Nucleus accumbens (tissue), 56 donors: Measurements from ENCODE around the gene UBE2G2.
A peak's percentile ranks its signal among the peaks of the same experiment; 100 is the strongest.

Experiments used
- DNase-seq, 56 donors: peaks; one replicate each; lab custom pipeline; 2025; lab: John Stamatoyannopoulos, UW

The UBE2G2 gene

GRCh38 chr21:44801468-44802395 is at the start of gene UBE2G2:
UBE2G2 (minus strand) TSS chr21:44801820; CDS start chr21:44801748, 72 bp downstream.
- DNase-seq: peak in 54 of 56 donors; percentile 31 to 86 (median 71)

DNA sequence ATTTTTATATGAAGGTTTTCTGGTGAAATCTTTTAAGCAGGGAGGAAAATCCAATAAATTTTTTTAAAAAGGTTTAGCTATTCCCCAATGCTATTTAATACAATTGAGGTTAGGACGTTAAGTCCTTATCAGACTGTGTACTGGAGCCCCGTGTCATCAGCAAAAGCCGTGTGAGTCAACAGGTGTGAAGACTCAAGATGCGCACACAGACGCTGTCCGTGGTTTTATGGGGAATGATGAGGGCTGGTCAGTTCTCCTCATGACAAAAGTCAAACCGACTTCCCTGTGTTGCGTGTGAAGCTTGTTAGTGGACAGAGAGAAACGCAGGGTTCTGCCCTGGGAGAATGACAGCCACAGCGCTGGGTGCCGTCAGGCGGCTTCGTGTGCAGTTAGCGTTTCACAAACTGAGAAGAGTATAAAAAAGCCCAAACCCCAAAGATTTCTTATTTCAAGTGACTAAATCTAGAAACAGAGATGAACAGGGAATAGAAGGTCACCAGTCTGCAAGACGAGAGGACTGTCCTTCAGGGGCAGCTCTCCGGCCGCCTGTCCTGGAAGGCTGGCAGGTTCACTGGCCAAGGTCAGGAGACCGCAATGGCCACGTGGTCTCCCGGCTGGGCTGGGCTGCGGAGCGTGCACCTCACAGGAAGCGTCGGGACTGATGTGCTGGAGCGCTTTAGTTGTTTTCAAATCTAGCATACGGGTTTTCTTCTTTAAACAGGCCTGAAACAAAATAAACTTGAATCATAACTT is 49.5 kb upstream of the UBE2G2 start:
- DNase-seq: no peak

DNA sequence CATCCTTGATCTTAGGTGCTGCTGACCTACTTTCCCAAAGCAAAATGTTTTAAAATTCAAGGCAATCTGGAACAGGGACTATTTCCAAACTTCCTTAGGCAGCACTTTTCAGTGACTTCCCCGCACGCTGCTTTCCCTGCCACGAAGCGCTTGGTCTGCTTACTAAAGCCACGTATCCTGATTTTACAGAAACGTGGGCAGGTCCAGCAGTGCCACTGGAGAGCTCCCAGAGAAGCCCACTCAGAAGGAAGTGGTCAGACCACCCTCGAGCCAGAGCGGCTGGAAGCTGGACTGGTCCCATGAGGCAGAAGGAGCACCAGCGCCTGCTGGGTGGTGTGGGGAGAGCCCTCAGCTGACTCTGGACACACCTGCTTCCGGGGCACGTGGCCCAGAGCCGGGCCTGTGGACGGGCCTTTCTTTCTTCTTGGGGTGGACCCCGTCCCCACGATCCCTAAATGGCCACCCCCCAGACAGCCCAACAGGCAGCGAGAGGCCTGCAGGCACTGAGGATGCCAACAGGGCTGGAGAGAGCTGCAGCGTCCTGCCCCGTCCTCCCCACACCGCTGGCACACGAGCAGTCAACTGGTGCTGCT is 48.7 kb upstream of the UBE2G2 start:
- no peak for DNase-seq

- no peak for DNase-seq
Measured at GRCh38 chr21:44849616-44850130, 48.1 kb upstream of the UBE2G2 start.

DNA sequence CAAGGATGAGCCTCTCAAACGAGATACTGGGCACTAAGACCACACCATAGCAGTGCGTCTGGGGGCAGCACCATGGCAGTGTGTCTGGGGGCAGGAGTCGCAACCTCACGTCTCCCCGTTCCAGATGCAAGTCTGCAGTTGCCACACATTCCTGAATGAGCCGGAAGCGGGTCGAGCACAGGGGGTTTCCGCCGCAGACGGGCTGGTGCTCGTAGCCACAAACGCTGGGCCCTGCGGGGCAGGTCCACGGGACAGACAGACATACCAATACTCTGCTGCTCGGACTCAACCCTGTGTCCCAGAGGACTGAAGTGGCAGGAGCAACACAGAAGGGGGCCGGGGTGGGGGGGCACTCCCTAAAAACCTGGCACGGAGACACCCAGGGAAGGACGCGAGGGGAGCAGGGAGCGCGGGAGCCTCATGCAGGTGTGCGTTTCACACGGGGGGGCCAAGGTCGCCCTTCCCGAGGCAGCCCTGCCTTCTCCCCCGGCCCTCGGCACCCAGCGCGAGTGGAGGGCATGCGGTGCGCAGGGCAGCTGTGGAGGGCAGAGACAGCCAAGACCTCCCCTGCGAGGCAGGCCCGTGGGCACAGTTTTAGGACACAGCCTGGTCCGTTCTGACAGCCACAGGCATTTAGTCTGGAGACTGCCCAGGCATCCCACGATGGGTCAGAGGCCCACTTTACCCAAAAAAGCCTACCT is 47.4 kb upstream of the UBE2G2 start:
- DNase-seq: no peak

DNA sequence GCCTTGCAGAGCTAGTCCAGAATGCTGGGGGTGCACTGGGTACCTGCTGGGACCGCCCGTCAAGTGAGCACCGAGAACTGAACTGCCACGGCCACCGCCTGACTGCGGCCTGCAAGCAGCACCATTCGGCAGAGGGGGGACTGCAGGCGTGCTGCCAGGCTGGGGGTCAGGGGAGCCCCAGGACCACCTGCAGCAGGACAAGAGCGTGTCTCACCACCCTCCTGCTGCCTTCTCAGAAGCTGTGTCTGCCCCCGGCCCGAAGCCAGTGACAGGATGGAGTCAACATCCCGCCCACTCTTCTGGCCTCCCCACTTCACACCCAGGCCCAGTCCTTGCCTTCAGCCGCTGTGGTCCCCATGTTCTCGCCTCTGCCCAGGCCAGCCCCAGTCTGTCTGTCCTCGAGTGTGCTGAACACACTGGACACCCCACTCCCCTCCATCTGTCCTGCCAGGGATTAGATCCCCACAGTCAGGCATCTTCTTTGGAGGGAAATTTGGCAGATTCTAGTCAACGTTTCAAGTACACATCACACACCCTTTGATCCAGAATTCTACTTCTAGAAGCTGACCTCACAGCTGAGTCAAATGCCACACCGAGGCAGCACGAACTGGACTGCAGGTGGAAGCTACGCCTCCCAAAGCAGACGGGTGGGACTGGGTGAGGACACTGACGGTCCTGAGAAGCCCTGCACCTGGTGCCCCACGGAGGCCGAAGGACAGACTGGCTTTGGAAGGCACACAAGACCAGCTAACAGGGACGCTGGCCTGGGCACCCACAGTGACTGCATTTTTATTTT is 45.8 kb upstream of the UBE2G2 start:
- no peak for DNase-seq

DNA sequence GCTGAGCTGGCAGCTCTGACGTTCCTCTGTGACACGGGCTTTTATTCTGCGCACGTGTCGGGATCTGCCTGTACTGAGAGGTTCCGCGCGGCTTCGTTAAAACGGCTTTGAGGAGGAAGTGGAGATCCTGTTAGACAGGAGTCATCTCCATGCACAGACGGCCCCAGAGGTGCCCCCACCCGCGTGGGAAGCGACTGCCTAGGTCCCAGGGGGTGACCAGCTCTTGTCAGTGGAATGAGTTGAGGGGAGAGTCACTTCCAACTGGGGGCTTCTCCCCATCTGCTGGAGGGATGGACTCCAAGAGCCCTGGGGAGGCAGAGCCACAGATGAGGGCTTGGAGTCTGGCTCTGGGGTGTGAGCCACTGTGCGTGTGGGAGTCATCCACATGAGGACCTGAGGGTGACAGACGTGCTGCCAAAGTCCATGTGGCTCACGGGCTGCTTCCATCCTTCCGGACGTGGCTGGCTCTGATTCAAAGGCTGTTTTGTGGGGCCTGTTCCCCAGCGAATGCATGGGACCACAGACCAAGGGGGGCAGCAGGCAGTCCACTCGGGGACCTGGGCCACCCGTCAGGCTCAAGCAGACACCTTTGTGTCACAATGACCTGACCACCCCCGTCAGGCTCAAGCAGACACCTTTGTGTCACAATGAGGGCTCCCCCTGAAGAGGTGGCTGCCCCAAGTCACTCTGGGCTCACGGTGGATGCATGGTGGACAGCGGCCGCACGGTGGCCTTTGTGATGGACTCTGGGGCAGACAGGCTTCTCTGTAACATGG is 45.1 kb upstream of the UBE2G2 start:
- DNase-seq: peak in 18 of 56 donors; percentile 4 to 57 (median 29)

- no peak for DNase-seq
Measured at GRCh38 chr21:44846224-44846484, 44.5 kb upstream of the UBE2G2 start.

DNA sequence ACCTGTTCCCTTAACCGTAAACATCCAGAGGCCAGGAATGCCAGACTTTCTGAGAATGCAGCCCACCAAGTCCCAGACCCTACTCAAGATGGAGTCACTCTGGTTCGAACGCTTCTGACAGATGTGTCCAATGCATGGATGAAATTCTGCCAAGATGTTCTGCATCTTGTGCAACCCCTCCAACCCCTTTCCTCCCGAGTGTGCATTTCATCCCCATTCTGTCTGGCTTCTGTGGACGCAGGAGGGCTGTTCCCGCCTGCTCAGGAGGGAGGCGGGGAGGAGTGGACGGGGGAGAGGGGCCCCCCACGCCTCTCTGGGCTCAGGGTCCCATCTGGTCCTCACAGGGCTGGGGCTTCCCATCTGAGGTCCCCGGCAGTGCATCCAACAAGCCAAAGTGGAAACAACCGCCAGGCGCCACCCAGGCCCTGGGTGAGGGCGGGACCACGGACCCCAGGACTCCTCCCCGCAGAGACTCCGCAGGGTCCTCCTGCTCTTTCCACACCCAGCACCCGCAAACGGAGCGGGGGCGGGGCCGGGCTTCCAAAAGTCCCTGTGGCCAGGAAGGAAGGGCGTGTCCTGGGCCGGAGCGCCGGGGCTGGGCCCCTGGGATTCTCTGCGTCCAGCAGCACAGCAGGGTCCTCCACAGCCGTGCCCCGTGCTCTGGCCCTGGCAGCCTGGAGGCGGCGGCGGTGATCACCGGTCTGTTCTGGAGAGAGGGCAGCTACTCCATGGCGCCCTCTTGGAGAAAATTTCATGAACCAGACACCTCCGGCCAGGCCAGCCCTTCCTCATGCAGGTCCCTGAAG is 44.0 kb upstream of the UBE2G2 start:
- peak in 13 of 56 donors; percentile 4 to 53 (median 17) for DNase-seq

- DNase-seq: no peak
Measured at GRCh38 chr21:44844256-44844655, 42.6 kb upstream of the UBE2G2 start.

GRCh38 chr21:44842721-44843445 is 41.3 kb upstream of the UBE2G2 start:
- DNase-seq: no peak

DNA sequence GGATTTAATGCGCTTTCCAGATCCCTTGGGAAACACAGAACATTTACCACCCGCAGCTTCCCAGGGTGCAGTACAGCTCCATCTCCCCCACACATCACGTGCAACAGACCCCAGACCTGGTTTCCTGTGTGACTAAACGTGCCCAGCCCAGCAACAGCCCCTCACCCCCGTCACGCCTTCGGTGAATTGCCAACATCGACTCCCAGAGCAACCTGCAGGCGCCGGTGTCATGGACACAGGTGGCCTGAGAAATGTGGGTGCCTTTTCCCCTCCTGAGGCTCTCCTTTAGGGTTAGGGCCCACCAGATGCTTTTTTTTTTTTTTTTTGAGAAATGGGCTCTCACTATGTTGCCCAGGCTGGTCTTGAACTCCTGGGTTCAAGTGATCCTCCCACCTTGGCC is 40.5 kb upstream of the UBE2G2 start:
- DNase-seq: no peak

DNA sequence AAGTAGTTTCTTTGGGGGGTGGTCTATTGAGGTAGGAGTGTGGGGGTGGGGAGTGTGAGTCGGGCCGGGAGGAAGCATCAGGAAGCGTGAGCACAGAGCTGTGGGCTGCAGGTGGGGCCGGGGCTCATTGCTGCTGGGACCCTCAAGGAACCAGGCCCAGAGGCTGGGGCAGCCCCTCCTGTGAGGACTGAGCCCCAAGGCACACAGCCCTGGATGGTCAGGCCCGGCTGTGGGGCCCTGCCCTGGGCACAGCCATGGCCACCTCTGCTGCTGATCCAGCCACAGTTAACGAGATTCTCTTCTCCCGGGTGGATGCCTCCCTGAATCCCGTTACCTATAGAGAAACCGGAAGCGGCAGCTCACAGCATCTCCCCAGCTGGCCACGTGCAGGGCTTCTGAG is 39.2 kb upstream of the UBE2G2 start:
- DNase-seq: no peak

- no peak for DNase-seq
Measured at GRCh38 chr21:44838951-44839350, 37.3 kb upstream of the UBE2G2 start.

GRCh38 chr21:44838039-44838895 is 36.6 kb upstream of the UBE2G2 start:
- no peak for DNase-seq

DNA sequence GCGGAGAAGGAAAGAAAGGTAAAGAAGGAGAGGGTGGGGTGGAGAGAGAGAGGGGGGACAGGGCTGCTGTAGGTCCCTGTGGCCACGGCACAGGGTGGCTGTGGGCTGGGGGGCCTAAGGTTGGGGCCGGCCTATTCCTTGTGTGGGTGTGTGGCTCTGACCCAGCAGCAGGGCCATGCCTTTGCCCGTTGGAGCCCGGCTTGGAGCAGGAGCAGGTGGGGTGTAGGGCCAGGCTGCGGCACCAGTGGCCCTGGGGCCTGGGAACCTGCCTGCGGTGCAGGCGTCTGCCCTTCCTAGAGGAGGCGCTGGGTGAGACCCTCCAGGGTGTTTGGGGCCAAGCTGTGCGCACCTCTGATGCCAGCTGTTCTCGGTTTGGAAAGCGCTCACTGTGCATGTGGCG is 35.9 kb upstream of the UBE2G2 start:
- no peak for DNase-seq
